Activated CD4-positive, alpha-beta T cell treated with anti-CD3 and anti-CD28 coated beads, Interleukin-2, amount 50 U/mL, for 1 hour (primary cell): ENCODE results near the gene DNM1.
A peak's percentile ranks its signal among the peaks of the same experiment; 100 is the strongest.
"Not testable (repeated sequence)": the region's sequence is repeated elsewhere in the genome, so short reads cannot be mapped to it uniquely, and the experiment has no call there.

Source experiments
- DNase-seq: peaks from one replicate; pipeline ENCODE4 v3.0.0-alpha.2; 2020

The DNM1 gene

DNA sequence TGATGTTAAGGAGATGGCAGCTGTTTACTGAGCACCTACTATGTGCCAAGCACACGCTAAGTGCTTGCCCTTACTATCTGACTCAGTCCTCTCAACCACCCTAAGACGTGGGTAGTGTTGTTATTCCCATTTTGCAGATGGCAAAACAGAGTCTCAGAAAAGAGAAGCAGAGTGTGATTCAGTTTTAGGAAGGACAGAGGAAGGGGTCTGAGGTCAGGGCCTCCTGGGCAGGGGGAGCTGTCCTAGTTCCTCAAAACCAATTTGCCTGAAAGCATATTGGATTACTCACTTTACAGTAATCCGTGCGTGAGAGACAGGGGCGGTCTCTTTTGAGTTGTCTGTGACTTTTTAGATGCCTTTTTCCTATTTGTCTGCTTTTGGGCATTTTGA, 23.2 kb downstream of the DNM1 start:
- DNase-seq = no peak

DNA sequence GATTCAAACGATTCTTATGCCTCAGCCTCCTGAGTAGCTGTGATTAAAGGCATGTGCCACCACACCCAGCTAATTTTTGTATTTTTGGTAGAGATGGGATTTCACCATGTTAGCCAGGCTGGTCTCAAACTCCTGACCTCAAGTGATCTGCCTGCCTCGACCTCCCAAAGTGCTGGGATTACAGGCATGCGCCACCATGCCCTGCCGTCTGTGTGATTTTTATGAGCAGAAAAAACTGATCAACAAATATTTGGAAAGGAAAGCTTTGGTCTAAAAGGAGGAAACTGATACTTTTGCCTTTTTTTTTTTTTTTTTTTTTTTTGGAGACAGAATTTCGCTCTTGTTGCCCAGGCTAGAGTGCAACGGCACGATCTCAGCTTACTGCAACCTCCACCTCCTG, 27.7 kb downstream of the DNM1 start:
- not testable (repeated sequence) for DNase-seq

DNA sequence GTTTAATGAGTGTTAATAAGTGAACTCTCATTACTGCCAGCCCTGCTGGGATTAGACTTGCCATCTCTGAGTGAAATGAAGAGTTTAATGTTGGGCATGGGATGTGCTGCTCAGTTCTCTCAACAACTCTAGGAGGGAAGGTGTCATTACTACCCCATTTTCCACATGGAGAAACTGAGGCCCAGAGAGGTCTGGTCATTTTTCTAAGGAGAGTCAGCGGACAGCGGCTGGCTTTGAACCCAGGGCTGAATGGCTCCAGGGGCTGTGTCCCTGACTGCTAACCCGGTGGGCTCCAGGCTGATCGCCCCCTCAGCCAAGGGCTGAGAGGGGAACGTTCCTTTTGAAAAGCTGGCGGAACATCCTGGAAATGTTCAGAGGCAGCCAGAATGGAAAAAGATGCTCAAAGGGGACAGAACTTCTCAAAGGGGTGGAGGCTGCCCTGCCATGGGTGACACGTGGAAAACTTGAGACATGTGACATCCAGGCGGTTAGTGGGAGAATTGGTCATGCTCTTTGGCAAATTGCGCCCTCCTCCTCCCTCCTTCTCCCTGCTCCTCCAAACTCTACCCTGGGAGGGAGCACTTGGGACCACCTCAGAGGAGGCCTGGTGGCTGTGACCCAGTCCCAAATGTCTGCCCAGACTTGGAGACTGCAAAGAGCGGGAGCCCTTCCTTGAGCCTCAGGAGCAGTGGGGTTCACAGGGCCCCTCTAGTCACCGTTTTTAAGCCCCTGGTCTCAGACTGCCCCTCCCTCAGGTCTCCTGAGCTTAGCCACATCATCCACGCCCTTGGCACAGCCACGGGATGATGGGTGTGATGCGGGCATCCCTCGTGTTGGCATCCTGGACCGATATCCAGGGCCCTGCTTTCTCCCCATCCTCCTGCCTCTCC, 28.7 kb downstream of the DNM1 start:
- no peak for DNase-seq

DNA sequence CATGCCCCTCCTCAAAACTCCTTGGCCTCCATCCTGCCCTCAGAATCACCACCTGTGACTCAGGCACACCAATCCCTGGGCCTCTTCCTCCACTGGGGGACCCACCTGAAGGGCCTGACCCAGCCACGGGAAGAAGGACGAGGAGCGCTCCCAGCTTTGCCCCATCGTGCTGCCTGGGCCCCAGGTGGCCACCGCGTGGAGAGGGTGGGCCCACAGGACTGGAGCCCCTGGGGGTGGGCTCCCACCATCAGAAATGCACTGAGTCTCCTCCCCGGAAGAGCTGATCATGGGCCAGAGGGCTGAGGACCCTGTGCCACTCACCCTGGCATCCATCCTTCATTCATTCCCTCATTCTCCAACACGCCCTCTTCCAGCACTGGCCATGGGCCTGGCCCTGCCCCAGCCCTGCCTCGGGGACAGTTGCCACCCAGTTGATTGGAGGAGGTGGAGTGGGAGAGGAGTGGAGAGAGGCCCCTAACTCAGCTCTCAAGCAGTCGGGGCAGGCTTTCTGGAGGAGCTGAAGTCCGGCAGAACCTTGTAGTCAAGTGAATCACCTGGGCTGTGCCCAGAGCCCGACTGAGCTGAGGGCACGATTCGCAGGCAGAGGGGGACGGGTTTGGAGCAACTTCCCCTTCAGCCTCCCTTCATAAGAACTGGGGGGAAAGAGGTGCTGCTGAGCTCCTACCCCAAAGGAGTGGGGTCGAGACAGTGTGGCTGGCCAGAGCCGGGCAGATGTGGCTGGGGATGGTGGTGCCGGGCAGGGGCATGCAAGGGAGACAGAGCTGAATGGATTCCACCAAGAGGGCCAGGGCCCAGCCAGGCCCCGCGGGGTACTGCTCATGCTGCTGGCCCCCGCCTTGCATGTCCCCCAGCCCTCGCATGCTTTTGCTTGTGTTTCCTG, 29.6 kb downstream of the DNM1 start:
- DNase-seq = no peak

DNA sequence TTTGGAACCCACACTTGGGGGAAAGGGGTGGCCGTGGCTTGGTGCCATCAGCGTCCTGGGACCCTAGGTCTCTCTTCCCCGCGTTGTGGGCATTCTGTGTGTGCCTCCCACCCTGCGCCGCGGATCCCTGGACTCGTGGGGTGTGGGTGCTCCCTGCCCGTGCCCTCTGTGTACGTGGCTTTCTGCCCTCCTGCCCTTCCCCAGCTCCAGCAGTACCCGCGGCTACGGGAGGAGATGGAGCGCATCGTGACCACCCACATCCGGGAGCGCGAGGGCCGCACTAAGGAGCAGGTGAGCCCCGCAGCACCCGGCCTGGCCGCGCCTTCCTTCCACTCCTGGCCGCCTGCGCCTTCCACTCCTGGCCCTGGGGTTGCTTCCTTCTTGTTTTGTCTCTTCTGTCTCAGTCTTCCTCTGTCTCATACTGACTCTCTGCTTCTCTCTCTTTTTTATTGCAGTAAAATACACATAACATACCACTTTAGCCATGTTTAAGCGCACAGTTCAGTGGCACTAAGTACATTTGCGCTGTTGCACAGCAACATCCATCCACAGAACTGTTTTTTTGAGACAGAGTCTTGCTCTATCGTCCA, 30.7 kb downstream of the DNM1 start:
- no peak for DNase-seq

DNA sequence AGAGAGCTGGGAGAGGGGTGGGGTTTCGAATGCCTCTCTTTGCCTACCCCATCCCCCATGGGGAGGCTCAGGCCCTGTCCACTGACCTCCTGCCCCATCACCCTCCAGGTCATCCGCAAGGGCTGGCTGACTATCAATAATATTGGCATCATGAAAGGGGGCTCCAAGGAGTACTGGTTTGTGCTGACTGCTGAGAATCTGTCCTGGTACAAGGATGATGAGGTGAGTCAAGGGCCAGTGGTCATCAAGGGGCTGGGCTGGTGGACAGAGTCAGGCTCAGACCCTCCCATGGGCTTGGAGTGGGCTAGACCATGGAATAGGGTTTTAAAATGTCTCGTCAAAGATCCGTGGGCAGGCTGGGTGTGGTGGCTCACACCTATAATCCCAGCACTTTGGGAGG, 38.9 kb downstream of the DNM1 start:
- DNase-seq = no peak

DNA sequence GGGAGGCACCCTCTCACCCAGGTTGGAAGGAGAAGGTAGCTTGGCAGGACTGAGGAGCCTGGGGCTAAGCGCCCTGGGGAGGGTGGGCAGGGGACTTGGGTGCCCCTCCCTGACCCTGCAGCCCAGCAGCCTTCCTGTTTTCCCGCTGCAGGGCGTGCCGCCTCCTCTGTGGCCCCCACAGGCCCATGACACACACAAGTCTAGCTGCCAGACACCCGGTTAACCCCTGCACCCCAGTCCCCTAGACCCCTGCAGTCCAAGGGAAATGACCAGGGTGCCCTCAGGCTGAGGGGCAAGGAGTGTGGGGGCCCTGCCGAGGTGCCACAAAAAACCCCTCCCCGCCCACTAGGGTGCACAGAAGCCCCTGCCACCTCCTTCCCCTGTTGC, 39.6 kb downstream of the DNM1 start:
- DNase-seq = no peak

DNA sequence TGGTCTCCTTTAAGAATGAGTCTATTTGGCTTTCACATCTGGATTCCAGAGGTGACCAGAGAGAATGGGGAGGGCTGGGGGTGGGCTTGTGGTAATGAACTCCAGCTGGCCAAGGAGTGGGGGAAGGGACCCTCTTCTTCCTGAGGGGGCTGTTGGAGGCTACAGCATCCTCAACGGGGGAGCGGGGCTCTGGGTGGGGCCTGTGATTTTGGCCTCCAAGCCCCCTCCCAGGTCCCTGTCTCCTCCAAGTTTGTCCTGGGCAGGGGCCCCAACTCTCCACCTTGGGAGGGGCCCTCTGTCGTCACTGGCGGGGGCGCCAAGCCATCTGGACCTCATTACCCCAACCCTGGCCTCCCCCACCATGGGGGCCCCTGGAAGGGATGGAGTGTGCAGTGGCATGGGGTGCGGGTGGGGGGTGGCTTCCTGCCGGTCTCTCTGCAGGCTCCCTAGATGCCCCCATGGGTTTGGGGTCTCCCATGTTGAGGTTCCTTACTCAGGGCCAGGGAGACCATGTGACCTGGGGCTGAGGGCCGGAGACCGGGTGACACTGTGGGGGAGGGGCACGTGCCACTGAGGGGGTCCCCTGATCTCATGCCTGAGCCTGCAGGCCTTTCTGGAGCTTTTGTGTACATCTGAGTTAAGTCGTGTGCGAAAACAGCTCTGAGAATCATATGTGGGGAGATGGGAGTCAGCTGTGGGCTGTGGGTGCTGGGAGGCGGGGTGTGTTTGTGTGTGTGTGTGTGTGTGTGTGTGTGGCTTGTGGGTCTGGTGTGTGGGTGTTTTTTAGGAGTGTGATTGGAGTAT, 40.2 kb downstream of the DNM1 start:
- no peak for DNase-seq

DNA sequence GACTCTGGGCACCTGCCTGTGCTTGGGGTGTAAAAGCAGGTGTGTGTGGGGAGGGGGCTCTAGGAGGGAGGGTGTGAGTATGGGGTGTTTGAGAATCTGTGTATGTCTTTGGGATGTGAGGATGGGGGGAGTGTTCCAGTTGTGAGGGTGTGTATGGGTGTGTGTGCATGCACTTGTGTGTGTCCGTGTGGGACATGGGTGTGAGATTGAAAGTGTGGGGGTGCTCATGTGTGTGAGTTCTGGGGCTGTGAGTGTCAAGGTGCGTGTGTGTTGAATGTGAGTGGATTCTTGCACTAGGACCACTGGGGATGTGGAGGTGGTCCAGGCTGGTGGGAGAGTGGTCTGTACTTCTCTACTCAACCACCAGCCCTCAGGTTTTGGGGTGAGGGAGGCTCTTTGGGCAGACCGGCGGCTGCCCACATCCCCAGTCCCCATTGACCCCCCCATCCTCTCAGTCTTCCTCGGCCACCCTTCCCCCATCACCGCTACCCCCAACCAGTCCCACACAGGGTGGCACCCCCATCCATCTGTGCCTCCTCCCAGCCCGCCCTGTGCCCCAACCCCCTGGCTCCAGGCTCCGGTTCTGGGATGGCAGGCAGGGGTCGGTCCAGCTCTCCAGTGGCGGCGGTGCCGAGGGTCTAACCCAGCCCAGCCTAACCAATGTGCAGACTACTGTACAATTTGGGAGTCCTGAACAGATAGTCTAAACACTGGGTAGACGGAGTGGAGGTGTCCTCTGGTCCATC, 41.1 kb downstream of the DNM1 start:
- no peak for DNase-seq

DNA sequence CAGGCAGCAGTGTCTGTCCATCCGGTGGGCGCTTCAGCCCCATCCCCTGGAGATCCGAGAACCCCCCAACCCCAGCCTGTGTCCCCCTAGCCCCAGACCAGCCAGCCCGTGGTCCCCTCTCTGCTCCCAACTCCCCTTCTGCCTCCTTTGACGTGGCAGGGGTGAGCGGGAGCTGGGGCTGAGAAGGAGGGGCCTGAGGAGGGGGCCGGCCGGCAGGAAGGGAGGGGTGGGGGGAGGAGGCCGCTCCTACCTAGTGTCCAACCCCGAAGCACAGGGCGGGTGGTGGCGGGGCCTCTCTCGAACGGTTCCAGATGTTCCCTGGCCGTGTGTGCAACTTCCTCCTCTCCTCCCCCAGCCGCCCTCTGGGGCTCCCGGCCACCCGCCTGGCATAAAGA, 41.7 kb downstream of the DNM1 start:
- DNase-seq = no peak

DNA sequence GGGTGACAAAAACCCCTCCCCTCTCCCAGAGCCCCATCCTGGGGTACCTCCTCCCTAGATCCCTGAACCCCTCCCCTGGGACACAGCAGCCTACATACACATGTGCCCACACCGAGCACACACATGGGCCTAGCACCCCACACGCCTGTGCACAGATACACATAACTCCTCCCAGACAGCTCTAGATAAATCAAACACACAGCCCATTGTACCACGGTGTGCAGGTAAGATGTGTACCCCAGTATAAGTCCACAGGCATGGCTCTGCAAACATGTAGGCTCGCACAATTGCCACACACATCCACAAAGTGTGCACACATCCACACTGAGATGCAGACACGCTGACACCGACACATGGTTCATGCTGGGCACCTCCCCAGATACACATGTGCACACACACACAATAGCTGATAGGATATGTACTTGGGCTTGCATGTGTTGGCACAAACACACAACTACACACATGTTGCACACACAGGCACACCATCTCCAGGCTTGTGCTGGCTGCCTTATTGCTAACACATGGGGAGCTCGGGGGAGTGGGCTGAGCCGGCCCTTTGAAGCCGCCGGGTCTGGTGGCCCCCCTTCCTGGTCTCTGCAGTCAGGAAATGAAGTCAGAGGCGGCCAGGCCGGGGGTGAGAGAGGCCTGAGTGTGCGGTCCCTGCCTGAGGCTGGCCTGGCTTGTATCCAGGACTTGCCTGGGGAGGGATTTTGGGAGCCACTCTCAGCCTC, 42.4 kb downstream of the DNM1 start:
- no peak for DNase-seq

DNA sequence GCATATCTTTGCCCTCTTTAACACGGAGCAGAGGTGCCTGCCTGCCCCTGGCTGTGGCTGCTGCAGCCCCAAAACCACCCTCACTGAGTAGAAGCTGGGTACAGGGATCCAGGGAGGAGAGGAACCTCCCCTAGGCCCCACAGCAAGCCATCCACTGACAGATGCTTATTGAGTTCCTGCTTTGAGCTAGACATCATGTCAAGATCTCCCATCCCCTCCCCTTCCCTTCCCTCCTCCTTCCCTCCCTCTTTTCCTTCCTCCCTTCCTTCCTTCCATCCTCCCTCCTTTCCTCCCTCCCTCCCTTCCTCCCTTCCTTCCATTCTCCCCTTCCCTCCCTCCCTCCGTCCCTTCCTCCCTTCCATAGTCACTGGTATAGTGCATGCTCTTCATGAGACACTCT, 43.3 kb downstream of the DNM1 start:
- no peak for DNase-seq

DNA sequence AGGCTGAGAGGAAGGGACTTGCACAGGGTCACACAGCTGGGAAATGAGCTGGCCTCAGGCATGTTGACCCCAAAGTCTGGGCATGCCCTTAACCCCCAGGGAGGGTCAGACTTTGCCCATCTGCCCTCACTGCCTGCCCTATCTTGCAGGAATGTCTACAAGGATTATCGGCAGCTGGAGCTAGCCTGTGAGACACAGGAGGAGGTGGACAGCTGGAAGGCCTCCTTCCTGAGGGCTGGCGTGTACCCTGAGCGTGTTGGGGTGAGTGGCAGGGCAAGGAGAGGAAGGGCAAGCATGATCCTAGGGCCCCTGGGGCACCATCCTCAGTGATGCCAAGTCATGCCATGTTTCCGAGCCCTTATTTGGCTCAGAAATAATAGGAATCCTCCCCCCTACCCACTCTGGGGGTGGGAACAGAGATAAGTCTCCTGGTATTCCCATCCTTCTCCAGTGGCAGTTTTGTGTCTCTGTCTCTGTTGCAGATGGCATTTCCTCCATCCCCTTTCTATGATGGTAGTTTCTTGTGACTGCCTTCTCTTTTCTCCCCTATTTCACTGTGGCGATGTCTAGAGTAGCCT, 44.1 kb downstream of the DNM1 start:
- no peak for DNase-seq

DNA sequence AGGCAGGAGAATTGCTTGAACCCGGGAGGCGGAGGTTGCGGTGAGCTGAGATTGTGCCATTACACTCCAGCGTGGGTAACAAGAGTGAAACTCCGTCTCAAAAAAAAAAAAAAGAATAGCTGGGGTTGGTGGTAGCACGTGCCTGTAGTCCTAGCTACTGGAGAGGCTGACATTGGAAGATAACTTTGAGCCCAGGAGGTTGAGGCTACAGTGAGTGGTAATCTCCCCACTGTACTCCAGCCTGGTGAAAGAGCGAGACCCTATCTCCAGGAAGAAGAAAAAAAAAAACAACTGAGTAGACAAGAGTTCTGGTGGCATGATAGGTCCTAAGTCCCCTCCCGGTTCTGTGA, 46.4 kb downstream of the DNM1 start:
- DNase-seq = no peak

DNA sequence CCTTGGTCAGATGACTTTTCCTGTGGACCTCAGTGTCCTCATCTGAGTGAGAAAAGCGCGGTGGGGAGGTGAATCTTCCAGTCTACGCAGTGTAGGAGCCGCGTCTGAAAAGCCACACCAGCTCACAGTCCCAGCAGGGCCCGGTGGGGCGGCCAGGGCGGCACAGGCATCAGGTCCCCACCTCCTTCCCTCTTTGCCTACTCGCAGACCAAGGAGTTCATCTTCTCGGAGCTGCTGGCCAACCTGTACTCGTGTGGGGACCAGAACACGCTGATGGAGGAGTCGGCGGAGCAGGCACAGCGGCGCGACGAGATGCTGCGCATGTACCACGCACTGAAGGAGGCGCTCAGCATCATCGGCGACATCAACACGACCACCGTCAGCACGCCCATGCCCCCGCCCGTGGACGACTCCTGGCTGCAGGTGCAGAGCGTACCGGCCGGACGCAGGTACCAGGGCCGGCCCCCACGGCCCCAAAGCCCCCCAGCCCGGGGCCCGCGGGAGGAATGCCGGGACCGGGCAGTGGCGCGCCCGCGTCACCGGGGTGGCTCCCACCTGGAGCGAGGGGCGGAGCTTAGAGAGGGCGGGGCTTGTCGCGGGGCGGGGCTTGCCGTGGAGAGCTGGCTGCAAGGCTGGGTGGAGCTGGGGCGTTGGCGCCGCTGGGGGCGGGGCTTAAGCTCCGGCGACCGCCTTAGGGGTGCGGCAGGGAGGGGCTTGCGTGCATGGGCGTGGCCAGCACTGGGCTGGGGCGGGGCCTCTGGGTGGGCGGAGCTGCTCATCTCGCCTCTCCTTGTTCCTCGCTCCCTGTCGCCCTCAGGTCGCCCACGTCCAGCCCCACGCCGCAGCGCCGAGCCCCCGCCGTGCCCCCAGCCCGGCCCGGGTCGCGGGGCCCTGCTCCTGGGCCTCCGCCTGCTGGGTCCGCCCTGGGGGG, 47.0 kb downstream of the DNM1 start:
- peak; percentile 98 for DNase-seq

DNA sequence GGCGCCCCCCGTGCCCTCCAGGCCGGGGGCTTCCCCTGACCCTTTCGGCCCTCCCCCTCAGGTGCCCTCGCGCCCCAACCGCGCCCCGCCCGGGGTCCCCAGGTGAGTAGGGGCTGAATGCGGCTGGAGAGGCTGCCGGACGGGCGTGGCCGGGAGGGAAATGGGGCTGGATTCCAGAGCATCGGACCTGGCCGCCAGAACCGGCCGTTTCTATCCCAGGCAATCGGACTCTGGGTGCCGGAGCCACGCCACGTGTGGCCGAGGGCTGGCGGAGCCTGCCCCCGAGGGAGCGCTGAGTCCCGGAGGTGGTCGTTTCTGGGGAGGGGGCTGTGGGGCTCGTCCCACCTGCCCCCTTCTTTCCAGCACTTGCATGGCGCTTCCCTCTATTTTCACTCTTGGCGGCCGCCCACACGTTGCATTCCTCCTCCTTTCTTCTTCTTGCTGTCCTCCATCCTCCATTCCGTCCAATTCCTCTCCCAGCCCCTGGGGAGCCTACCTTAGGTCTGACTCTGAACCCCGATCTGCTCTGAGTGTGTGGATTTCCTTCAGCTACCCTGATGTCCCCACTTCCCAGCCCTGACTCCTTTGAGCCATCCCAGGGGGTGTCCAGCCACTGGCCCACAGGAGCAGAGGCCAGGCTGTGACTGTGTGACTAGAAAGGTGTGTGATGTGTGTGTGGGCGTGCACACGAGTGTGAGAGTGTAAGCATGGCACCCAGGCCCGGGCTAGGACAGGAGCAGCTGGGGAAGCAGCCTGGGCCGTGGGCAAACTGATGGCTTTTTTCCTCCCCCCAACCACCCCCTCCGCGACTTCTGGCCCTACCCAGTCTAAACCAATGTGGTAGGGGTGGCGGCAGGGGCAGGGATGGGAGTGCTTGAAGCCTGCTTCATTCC, 47.9 kb downstream of the DNM1 start:
- no peak for DNase-seq

DNA sequence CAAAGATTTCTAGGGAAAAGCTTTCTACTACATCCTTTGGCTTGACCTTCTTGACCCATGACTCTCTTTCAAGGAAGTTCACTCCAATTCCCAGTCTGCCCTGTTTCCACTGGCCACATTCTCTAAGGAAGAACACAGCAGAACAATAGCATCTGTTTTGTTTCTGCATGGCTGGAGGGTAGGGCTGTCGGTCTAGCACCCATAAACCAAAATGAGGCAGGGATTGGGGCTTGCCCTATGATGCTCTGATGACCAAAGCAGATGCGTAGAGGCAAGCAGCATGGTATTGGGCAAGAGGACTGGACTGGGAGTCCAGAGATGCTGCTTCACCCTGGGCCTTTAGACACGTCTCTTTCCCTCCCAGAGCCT, 48.5 kb downstream of the DNM1 start:
- DNase-seq = no peak

DNA sequence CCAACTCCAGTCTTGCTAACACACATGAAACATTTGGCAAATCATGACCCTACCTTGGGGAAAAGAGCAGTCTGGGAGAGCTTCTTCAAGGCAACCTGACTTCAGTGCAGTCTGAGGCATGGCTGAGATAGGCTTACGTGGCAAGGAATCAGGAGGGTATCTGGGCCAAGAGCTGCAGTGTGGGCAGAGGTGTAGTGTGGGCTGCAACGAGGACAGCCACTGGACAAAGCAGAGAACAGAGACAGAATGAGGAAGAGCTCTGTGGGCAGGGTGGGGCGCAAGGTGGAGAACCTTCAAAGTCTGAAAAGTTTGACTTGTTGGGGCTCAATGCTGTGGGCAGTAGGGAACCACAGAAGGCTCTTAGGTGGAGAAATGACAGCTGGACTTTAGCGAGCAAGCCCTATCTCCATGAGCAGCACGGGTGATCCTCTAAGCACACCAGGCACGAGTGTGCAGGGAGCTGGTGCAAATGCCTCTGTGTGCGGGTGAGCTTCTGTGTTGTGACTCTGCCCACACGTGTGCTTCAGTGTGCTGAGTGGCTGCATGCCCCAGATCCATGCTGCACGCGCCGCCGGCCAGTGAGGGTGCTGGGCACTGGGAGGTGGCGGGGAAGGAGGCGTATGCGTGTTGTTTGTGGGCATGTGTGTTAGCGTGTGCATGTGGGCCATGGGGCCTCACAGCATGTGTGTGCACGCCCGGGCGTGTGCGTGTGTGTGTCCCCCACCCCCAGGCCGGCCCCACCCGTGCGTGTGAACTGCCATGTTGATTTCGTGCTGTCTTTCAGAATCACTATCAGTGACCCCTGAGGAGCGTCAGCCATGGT, 49.3 kb downstream of the DNM1 start:
- no peak for DNase-seq
